Astrocyte of the cerebellum (primary cell): Measurements from ENCODE around the gene RAB3D.

ENCODE experiments used
- DNase-seq: peaks from one replicate; pipeline ENCODE4 v3.0.0-alpha.2; 2011; ENCODE audit warnings: low read depth
- H3K4me3 ChIP-seq: 2 replicates; pipeline ENCODE4 v1.5.1; 2011; ENCODE audit warnings: mild to moderate bottlenecking, low read depth, low read length, moderate library complexity
- in situ Hi-C: cut with HindIII; loops from 2 replicates; pipeline ENCODE4 v1.10.0; 2017; ENCODE audit warnings: low sequenced_read_pairs
- TF ChIP-seq, protein P1 (sequence below): IDR thresholded peaks from 2 replicates; pipeline ENCODE4 v1.5.1; 2012; ENCODE audit warnings: low read length, low read depth, moderate library complexity, mild to moderate bottlenecking; ENCODE audit errors: missing control alignments

Gene RAB3D, protein sequence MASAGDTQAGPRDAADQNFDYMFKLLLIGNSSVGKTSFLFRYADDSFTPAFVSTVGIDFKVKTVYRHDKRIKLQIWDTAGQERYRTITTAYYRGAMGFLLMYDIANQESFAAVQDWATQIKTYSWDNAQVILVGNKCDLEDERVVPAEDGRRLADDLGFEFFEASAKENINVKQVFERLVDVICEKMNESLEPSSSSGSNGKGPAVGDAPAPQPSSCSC

DNA sequence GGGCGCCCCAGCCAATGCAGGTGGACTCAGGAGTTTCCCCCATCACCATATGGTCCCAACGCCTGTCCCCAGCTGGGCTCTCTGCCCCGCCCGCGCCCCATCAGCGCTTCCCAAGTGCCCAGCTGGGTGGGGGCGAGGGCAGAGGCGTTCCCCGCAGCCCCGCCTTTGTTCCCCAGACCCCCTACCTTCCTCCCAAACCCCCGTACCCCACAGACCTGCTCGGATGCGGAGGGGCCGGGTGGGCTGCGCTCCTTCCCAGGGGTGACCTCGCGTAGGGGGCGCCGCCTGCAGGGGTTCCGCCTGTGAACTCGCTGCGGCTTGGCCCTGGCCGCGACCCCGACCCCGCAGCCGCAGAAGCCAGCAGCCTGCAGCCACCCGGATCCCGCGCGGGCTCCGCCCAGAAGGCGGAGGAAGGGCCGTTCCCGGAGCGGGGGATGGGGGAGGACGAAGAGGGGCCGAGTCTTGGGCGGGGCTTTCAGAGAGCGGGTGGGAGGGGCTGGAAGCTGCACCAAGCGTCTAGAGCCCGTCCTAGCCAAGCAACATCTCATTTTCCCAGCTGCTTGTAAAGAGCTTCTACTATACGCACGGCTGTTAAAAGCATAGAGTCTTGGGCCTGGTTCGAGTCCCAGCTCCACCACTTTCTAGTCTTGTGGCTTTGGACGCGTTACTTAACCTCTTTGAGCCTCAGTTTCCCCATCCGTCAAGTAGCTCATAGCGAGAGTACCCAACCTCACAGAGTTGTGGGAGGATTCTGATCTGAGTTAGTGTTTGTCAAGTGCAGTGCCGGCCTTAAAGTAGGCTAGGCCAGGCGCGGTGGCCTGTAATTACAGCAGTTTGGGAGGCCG is at the start of gene RAB3D:
TSS of gene RAB3D (minus strand) at position 404 of the 845 bp plus-strand sequence. CDS start 2,258 bp downstream, outside the sequence.
- peak; percentile 40 for DNase-seq
- TF ChIP-seq, protein P1, sequence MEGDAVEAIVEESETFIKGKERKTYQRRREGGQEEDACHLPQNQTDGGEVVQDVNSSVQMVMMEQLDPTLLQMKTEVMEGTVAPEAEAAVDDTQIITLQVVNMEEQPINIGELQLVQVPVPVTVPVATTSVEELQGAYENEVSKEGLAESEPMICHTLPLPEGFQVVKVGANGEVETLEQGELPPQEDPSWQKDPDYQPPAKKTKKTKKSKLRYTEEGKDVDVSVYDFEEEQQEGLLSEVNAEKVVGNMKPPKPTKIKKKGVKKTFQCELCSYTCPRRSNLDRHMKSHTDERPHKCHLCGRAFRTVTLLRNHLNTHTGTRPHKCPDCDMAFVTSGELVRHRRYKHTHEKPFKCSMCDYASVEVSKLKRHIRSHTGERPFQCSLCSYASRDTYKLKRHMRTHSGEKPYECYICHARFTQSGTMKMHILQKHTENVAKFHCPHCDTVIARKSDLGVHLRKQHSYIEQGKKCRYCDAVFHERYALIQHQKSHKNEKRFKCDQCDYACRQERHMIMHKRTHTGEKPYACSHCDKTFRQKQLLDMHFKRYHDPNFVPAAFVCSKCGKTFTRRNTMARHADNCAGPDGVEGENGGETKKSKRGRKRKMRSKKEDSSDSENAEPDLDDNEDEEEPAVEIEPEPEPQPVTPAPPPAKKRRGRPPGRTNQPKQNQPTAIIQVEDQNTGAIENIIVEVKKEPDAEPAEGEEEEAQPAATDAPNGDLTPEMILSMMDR, result no peak
- in situ Hi-C loops, result no loop called here
- peak within 1 kb of the TSS; percentile 43 for H3K4me3 ChIP-seq

DNA sequence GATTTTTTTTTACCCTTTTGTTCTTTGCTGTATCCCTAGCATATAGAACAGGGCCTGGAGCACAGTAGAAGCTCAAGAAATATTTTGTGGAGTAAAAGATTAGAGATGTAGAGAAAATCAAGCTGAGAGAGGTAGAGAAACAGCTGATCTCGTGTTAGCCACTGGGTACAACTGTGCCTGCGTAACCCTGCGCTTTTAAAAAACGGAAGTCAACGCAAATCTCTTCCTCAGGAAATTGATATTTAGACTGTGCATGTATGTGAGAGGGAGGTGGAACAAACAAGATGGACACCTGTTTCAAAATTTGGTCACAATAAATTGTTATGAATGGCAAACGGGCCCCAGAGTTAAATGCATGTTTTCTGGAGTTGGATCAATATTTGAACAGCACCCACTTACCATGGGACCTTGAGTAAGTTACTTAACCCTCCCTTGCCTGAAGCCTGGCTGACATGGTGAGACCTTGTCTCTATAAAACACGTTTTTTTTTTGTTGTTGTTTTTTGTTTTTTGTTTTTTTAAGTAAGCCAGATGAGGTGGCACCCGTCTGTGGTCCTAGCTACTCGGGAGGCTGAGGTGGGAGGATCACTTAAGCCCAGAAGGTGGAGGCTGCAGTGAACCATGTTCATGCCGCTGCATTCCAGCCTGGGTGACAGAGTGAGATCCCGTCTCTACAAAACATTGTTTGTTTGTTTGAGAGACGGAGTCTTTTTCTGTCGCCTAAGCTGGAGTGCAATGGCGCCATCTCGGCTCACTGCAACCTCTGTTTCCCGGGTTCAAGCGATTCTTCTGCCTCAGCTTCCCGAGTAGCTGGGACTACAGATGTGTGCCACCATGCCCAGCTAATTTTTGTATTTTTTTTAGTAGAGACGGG is 47.9 kb upstream of the RAB3D start:
- TF ChIP-seq, protein P1, result no peak
- DNase-seq, result no peak
- in situ Hi-C loops, result no loop called here
- no peak overlapping the region for H3K4me3 ChIP-seq

DNA sequence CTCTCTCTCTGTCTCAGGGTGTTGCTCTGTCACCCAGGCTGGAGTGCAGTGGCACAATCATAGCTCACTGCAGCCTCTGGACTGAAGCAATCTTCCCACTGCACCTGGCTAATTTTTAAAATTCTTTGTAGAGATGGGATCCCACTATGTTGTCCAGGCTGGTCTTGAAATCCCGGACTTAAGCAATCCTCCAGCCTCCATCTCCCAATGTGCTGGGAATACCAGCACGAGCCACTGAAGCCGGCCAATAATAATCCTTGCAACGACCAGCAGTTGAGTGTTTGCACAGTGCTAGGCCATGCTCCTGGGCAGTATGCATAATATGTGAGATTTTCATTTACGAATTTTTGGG is 45.3 kb upstream of the RAB3D start:
- TF ChIP-seq, protein P1, result no peak
- no peak overlapping the region for H3K4me3 ChIP-seq
- no peak for DNase-seq
- in situ Hi-C loops, result no loop called here

DNA sequence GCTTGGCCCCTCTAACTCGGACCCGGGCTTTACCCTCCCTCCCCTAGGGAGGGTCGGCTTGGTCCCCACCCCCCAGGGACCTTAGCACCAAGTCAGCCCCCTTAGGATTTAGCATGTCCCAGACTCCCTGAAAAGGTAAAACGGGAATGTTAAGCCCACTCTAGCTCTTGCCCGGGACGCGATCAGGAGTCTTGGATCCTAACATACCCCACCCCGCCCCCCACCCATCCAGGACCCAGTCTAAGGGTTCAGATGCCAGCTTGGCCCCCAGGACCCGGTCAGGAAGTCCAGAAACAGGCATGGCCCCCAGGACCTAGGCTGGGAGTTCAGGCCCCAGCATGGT is 44.2 kb upstream of the RAB3D start:
- H3K4me3 ChIP-seq, result peak overlapping the region; percentile 14
- DNase-seq, result no peak
- in situ Hi-C loops, result no loop called here
- TF ChIP-seq, protein P1, result no peak

DNA sequence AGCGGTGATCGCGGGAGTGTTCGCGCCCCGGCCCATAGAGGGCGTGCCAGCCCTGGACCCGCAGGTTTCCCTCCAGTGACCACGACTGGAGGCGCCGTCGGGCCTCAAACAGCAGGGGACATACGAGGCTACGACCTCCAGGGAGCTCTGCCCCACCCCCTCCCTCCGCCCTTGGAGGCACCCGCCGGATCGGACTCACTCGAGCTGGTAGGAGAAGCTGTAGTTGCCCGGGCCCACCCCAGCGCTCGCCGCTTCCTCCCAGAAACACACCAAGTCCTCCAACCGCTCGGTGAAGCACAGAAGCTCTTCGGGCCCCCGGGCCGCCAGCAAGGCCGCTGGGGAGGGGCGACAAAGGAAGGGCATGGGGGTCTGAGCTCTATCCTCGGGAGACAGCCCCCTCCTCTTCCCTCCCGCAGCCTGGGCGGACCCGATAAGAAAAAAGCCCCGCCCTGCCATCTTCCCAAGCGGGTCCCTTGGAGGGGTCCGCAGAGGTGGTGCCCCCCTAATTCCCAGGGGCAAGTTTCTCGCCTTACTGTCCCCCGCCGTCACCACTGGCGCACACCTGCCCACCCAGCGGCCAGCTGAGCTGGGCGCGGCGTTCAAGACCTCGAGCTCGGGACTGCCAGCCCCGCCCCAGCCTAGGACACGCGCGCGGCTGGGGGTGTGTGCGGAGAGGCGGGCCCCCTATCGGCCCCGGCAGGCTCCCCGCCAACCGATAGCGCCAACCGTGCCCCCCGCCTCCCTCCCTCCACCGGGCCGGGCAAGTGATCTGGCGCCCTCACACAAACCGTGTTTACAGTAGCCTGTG is 43.6 kb upstream of the RAB3D start:
- peak overlapping the region; percentile 14 for H3K4me3 ChIP-seq
- DNase-seq, result no peak
- TF ChIP-seq, protein P1, result peak; percentile 64
- in situ Hi-C loops, result no loop called here
